ENCODE results near the gene DPP6.
"Not testable (repeated sequence)": the region's sequence is repeated elsewhere in the genome, so short reads cannot be mapped to it uniquely, and the experiment has no call there.

DPP6 gene

DNA sequence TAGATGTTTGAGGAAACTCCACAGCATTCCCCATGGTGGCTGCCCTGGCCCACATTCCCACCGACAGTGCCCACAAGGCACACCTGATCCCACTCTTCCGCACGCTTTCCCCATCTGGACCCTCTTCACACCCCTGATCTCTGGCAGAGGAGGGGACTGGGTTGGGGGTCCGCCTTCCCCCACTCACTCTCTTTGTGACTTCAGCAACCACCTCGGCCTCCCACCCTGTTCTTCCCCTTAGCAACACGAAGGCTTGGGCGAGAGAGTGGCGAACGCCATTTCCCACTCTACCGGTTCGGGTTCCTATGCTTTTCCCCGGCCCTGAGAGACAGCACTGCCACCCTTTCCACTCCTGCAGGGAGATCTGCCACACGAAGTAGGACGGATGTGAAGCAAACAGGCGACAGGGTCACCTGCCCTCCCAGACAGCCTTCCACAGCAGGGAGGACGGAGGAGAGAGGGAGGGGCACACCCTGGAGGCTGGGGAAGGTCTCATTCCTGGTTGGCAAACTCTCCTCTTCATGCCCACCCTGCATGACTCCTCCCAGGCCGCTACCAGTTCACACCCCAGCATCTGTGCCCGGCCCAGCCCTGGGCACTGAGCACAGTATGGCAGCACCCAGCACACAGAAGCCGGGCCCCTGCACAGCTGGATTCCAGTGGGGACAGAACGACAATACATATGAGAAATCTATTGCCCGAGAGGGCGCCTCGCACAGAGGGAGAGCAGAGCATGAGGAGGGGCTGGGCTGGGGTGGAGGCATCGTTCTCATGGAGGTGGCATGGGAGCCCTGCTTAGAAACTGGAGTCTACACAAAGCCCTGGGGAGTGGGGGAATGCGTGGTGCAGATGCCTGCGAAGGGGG, 857.3 kb downstream of the DPP6 start:
- DNase-seq (ENCODE audit: low read depth in 3 of 3), result no peak

DNA sequence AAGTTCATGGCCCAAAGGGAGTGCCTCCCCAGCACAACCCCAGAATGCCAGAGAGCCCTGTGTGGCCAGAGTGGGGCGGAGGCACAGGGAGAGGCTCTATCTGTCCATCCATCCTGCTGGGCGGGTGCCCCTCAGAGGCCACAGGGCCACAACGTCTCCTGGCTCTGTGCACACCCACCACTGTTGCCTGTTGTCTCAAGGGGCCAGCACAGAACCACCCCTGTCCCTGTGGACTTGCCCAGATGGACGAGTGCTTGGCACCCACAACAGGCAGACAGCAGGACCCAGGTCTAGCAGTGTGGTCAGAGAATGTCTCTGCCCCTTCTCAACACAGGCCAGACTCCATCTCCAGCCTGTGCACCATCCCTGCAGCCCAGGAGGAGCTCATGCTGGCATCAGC, 857.9 kb downstream of the DPP6 start:
- no peak for DNase-seq (ENCODE audit: low read depth in 3 of 3)

DNA sequence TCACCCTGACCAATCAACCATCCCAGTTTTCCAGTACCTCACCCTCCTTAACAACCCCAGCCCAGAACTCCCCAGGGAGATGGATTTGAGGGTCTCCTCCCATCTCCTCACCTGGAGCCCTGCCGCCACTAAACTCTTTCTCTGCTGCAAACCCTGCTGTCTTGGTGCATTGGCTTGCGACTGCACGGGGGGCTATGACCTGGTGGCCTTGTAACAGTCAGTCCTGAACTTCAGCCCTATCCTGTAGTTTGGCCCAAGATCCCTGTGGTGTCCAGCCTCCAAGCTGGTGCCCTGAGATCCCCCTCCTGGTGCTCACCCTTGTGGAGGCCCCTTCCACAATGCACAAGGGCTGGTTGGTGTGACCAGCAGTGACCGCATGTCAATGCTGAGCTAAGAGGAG, 858.8 kb downstream of the DPP6 start:
- DNase-seq (ENCODE audit: low read depth in 3 of 3), result no peak

DNA sequence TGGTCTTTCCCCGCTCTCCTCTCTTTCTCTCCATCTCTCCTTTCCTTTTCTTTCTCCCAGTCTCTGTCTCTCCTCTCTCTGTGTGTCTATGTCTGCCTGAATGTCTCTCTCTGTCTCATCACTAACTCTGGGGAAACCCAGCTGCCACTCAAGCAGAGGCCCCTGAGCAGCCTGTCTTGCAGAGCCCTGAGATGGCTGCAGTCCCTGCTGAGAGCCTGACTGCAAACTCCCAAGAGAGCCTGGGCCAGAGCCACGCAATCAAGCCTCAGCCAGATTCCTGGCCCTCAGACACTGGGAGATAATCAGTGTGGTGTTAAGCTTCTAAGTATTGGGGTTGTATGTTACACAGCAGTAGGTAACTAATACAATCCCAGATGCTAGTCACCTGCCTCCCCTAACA, 859.2 kb downstream of the DPP6 start:
- DNase-seq (ENCODE audit: low read depth in 3 of 3), result no peak

DNA sequence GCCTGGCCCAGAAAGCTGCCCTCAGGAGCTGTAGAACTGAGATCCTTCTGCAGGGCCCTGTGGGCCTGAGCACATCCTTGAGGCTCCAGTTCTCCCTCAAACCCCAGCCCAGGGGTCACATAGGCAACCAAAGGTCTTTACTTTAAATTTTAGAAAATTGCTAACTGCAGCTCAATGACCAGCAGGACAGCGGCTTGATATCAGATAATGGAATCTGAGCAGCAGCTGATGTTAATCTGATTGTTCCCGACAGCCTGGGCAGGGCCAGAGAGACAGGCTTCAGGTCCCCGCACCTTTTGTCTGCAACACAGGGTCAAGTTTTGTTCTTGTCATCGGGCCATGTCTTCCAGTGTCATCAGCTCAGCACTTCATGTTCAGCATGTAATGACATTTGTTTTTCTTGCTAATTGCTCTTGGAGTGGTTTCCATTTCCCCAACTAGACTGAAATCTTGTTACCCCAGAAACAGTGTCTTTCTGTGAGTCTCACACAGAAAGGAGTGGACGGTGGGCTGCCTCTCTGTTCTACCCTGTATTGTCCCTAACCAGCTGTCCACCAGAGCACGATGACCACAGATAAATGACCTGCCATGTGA, 859.8 kb downstream of the DPP6 start:
- DNase-seq (ENCODE audit: low read depth in 3 of 3), result no peak

DNA sequence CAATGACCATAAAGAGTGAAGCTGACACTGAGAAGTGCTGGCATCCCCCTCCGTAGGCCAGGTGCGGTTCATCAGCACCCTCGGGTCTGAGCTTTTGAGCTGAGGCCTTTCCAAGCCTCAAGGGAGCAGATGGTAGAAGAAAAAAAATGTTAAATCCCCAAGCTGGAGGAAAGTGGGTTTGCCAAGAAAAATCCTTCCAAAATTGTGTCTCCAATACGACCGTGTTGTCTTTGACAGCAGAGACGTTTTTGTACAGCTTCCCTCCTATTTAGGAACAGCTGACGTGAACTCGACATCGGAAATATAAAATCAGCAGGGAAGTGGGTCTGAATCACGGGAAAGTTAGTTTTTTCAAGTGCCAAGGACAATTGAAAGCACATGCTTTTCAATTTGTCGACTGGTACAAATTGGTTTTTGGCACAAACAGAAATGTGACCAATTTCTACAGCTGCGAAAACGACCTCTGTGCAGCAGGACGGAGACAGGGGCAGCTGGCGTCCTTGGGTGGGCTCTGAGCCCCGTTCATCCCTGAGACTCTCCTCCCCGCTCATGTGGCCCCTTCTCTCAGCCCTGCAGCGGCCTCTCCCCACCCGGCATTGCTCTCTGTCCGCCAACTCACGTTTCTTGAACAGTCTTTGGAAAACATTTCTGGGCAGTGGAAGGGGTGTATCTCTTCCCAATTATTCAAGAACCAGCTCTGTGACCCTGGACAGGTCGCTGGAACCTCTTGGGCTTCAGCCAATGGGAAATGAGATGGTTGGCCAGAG, 860.9 kb downstream of the DPP6 start:
- no peak for DNase-seq (ENCODE audit: low read depth in 3 of 3)

DNA sequence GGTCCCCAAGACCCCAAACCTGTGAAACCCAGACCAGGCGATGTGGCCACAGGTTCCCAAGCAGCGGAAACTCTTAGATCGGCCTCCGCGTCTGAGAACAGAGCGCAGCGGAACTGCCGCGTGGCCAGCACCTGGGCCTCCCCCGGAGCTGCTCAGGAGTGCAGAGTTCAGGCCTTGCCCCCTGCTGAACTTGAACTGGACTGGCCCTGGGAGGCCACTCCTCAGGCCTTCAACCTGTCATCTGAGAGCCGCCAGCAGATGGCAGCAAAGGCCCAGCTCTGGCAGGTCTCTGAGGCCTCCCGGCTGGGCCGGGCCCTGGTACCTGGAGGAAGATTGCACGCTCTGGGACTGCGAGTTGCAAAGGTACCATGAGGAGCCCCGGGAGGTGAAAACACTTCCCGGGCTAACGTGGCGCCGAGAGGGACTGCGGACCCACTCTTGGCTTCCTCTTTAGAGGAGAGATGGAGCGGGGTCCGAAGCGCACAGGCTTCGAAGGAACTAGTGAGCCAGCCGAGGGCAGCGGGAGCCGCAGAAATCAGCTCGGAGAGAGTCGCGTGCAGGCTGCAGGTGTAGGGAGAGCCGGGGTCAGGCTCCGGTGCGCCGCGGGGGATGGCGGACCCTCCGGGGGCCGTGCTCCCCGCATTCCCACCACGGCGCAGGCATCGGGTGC, 861.6 kb downstream of the DPP6 start:
- peak; percentile 79 to 88 (median 83) for DNase-seq (ENCODE audit: low read depth in 3 of 3)

DNA sequence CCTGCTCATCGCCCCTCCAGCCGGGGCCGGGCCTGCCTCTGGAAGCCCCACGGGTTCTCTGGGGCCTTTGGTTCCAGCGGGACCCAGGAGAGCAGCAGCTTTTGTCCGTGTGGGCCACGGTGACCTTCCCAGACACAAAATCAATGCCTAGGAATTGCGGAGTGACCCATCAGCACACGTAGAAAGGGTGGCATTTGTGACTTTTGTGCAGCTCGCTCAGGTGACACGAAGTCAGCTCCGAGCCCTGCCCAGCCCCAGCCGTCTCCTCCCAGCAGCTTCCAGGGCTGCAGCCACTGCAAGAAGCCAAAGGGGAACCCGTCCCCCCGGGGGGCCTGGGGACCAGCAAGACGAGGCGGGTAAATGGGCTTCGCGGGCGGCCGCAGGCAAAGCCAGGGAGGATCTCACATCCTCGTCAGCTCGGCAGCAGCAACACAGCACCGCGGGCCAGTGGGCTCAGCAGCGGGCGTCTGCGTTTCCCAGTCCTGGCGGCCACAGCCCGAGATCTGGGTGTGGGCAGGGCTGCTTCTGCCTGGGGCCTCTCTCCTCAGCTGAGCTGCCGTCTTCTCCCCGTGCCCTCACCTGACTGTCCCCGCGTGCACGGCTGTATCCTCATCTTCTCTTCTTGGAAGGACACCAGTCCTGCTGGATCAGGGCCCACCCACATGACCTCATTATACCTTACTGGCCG, 862.3 kb downstream of the DPP6 start:
- DNase-seq (ENCODE audit: low read depth in 3 of 3), result no peak

DNA sequence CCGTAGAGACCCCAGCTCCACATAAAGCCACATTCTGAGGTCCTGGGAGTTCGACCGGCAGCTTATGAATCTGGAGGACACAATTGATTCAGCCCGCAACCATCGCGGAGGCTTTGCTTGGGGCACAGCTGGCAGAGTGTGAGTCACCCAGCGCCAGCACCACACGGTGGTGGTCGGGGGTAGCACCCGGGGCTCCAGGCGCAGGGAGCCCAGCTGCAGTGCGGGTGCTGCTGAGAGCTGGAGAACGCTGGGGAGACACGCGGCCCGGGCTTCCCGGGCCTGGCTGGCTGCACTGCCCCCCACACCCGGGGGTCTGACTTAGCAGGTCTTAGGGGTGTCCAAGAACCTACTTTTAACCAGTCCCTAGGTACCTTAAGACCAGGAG, 862.8 kb downstream of the DPP6 start:
- DNase-seq (ENCODE audit: low read depth in 3 of 3), result no peak

DNA sequence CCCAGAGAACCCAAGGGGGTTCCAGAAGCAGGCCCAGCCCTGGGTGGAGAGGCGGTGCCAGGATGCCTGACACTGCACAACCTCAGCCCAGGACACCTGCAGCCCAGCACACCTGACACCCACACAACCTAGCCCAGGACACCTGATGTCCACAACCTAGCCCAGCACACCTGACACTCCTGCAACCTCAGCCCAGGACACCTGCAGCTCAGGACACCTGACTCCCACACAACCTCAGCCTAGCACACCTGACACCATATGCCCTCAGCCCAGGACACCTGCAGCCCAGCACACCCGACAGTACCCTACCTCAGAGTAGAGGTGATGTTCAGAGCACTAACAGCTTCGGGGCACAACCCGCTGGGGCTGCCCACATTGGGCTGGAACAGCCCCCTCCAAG, 863.4 kb downstream of the DPP6 start:
- DNase-seq (ENCODE audit: low read depth in 3 of 3), result no peak

DNA sequence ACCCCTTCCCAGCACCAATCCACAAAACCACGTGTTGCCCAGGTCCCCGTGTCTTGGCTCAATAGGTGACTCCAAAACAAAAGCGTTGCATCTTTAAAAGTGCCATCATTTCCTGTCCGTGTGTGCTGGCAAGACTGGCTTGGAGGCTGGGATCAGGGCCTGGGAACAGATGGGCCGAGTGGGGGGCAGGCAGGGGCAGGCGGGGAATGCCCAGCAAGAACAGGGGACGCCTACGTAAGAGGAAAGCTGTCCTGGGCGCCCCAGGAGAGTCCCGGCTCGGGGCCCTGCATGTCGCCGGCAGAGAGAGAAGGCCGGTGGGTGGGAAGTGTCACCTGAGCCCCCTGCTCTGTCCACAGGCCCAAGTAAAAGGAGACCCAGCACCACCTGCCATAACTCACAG, 864.2 kb downstream of the DPP6 start:
- DNase-seq (ENCODE audit: low read depth in 3 of 3), result no peak

DNA sequence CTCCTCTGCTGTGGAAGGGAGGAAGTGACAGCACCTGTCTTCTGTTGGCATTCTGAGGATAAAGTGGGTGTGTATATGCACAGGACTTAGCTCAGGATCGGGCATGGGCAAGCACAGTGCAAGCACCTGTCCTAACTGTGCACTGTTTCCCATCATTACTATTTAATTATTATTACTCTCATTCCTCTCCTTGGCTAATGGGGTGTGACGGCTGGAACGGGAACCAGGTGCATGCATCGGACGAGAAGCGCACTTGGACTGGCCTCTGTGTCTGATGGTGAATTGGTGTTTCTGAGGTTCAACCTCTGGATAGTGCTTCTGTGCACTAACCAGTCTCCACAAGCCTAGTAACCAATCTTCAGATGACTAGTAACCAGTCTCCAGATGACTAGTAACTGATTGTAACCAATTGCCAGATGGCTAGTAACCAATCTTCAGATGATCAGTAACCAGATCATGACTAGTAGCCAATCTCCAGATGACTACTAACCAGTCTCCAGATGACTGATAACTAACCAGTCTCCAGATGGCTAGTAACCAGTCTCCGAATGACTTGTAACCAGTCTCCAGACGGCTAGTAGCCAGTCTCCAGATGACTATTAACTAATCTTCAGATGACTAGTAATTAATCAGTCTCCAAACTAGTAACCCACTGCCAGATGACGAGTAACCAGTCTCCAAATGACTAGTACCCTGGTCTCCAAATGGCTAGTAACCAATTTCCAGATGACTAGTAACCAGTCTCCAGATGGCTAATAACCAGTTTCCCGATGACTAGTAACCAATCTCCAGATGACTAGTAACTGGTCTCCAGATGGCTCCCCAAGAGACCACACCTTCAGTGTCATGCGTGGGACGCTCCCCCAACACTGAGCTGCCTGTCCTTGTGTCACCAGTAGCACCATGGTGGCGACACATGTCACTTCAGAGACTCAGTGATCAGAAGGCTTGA, 864.9 kb downstream of the DPP6 start:
- no peak for DNase-seq (ENCODE audit: low read depth in 3 of 3)

DNA sequence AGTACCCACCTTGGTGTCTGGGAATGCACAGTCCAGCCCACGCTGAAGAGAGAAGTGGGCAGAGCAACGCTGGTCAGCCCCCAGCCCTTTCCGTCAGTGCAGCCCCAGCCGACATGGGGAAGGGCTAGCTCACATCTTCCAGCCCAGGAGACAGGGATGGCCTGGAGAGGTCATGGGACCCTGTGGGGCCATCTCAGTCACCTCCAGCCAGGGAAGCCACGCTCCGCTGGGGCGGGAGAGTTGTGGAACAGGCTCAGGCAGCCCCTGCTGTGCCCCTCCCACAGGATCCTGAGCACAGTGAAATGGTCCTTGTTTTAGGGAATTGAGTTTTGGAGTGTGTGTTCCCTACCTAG, 865.6 kb downstream of the DPP6 start:
- no peak for DNase-seq (ENCODE audit: low read depth in 3 of 3)

DNA sequence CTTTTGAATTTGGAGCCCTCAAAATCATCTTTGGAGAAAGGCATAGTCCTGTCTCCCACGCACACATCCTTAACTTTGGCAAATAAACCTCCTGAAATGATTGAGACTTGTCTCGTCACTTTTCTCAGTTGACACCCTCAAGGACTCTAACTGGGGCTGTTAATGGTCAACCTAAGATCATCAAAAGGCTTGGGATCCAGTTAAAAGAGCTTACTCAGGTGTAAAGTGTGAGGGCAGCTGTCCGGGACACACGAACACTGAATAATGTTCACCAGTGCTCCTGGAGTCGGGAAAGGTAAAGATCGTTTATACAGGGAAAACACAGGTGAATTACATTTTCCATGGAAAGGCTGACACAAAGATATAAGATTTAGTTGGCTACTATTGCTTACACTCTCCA, 866.1 kb downstream of the DPP6 start:
- no peak for DNase-seq (ENCODE audit: low read depth in 3 of 3)

DNA sequence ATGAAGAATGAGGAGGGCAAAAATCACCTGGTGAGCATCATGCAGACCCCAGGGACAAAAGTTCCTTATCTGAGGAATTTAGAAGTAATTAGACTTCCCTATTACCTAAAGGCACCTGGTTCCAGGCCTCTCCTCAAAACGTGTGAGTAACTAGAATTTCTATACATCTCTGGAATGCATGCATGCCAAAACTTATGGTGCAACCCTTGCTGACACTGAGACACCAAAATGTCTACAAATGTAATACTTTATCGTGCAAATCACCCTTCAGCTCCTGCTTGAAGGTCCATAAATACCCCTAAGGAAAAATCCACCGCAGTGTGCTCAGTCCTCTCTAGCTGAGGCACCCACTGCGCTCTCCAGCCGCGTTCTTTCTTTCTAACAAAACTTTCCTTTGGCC, 866.5 kb downstream of the DPP6 start:
- no peak for DNase-seq (ENCODE audit: low read depth in 3 of 3)

DNA sequence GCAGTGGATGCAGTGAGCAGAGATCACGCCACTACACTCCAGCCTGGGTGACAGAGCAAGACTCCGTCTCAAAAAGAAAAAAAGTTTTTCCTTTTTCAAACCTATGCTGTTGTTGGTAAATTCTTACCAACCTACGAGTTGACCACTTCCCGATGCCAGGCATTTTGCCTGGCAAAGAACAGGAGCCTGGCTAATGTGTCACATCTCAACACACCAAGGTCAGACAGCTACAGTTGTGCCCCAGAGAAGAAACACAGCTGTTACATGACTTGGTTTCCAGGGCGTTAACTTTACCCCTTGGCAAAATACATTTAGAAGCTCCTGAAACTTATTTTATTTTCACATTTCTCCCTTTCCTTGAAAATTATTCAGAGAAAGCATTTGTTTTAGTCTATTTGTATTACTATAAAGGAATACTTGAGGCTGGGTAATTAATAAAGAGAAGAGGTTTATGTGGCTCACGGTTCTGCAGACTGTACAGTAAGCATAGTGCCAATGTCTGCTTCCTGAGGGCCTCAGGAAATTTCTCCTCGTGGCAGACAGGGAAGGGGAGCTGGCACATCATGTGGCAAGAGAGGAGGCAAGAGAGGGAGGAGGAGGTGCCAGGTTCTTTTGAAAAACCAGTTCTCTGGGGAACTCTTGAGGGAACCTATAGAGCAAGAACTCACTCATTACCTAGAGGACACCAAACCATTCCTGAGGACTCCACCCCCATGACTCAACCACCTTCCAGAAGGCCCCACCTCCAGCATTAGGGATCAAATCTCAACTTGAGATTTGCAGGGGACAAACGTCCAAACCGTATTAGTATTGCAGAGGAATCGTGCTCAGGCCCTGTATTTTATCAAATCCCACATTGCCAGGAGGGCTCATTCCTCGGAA, 867.4 kb downstream of the DPP6 start:
- DNase-seq (ENCODE audit: low read depth in 3 of 3), result no peak

DNA sequence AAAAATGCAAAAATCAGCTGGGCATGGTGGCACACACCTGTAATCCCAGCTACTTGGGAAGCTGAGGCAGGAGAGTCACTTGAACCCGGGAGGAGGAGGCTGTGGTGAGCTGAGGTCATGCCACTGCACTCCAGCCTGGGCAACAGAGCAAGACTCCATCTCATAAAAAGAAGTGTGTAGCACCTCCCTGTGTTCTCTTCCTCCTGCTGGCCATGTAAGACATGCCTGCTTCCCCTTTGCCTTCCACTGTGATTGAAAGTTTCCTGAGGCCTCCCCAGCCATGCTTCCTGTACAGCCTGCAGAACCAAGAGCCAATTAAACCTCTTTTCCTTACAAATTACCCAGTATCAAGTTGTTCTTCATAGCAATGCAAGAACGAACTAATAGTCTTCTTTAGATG, 870.3 kb downstream of the DPP6 start:
- DNase-seq (ENCODE audit: low read depth in 3 of 3), result not testable (repeated sequence)

DNA sequence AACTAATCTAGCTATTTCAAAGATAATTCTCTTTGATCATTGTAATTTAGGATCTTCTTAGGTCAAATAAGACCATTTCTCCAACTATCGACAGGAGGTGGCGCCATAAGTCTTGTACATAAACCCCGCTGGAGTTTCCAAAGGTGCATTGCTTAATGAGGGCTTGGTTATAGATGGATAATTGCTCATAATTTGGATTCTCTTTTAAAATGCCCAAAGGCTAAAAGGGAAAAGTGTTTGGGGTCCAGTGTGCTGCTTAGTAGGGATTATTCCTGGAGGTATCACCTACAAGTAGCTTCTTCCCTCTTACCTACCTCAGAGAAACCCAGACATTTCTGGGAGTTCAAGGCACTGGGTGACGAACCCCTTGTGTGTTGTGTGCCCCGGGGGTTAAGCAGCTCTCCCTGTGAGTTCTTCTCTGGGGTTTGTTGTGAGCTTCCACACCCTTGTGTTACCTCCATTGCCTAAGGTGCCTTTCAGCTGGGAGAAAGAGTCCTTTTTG, 875.5 kb downstream of the DPP6 start:
- DNase-seq (ENCODE audit: low read depth in 3 of 3), result peak; percentile 53 to 75 (median 57)
